Panc1 (cell line): ENCODE results near the gene SLC27A4. TPM values are rescaled to one million over a fixed set of nuclear protein-coding genes. Genes with fewer than 3 reads are reported as not detected.

ENCODE experiments used
- ATAC-seq: fragments of 200-7000 bp; cut with Tn5 transposase; 2 replicates; pipeline ENCODE4 v1.9.1; 2020; ENCODE audit warnings: mild to moderate bottlenecking, moderate library complexity
- BruUV-seq: library from RNA; stranded (reverse); fragments of 400-500 nt; replicated peaks from 2 replicates; lab custom pipeline; 2021; lab: Mats Ljungman, UMichigan
- CTCF ChIA-PET: fragments of 300-600 bp; sonication (Branson Sonifier 250); formaldehyde crosslinking; loops from one replicate; lab custom pipeline; 2022; ENCODE audit warnings: antibody characterized with exemption; lab: Charles Lee
- POLR2A ChIA-PET: fragments of 300-600 bp; sonication (Branson Sonifier 250); formaldehyde crosslinking; loops from one replicate; lab custom pipeline; 2022; ENCODE audit warnings: antibody characterized with exemption; lab: Charles Lee
- DNase-seq: peaks from one replicate; pipeline ENCODE4 v3.0.0-alpha.2; 2010; ENCODE audit warnings: low read depth, low spot score
- H3K27ac ChIP-seq: 2 replicates; pipeline ENCODE4 v1.5.1; 2011; ENCODE audit warnings: mild to moderate bottlenecking, low read length, inconsistent platforms
- H3K27me3 ChIP-seq: fragments of 200-500 bp; sonication (Bioruptor generic); 2 replicates; pipeline ENCODE4 v1.6.0; 2014; ENCODE audit warnings: low read length, inconsistent platforms; ENCODE audit not compliant: control insufficient read depth, insufficient read depth
- H3K36me3 ChIP-seq: fragments of 200-500 bp; sonication (Bioruptor generic); 2 replicates; pipeline ENCODE4 v1.5.1; 2014; ENCODE audit warnings: inconsistent platforms, mild to moderate bottlenecking, low read length, moderate library complexity; ENCODE audit not compliant: control insufficient read depth, insufficient read depth
- H3K4me1 ChIP-seq: 2 replicates; pipeline ENCODE4 v1.5.1; 2011; ENCODE audit warnings: inconsistent platforms, mild to moderate bottlenecking, low read length, moderate library complexity; ENCODE audit not compliant: control insufficient read depth, insufficient read depth
- H3K4me3 ChIP-seq, 2 experiments: 2 replicates each; pipeline ENCODE4 v1.5.1; 2011 to 2012; ENCODE audit warnings: low read depth in 2 of 2, low read length in 2 of 2, mild to moderate bottlenecking in 2 of 2, inconsistent platforms in 1 of 2, moderate library complexity in 1 of 2
- H3K9me3 ChIP-seq: fragments of 200-500 bp; sonication (Bioruptor generic); 2 replicates; pipeline ENCODE4 v1.5.1; 2014; ENCODE audit warnings: low read depth, mild to moderate bottlenecking, inconsistent platforms, low read length, moderate library complexity; ENCODE audit not compliant: control insufficient read depth, insufficient read depth
- CTCF ChIP-seq: fragments of 450-650 bp; IDR thresholded peaks from 2 replicates; pipeline ENCODE4 v1.5.1; 2017; ENCODE audit warnings: mild to moderate bottlenecking
- POLR2AphosphoS5 ChIP-seq: IDR thresholded peaks from 2 replicates; pipeline ENCODE4 v1.6.1; 2012; ENCODE audit warnings: mild to moderate bottlenecking, low read depth, low read length, moderate library complexity
- REST ChIP-seq, 2 experiments: IDR thresholded peaks; 2 replicates each; pipeline ENCODE4 v1.6.1; 2011 to 2012; ENCODE audit warnings: low read depth in 2 of 2, control low read depth in 1 of 2, low read length in 1 of 2, mild to moderate bottlenecking in 1 of 2, moderate library complexity in 1 of 2; ENCODE audit not compliant: insufficient read depth in 1 of 2
- SIN3A ChIP-seq: IDR thresholded peaks from 2 replicates; pipeline ENCODE4 v1.6.1; 2012; ENCODE audit warnings: low read depth, mild to moderate bottlenecking, low read length, moderate library complexity, borderline replicate concordance; ENCODE audit not compliant: insufficient read depth
- TCF7L2 ChIP-seq: IDR thresholded peaks from 2 replicates; pipeline ENCODE4 v1.6.1; 2011; ENCODE audit warnings: mild to moderate bottlenecking, low read depth, low read length, inconsistent platforms
- in situ Hi-C: cut with HindIII; loops from 2 replicates; pipeline ENCODE4 v1.10.0; 2016; ENCODE audit warnings: low sequenced_read_pairs, low pct_unique_long_range_greater_than_20kb
- intact Hi-C: fragments of 100-400 bp; cut with micrococcal nuclease; formaldehyde crosslinking; loops from one replicate; pipeline ENCODE4 v1.10.0; 2022; ENCODE audit not compliant: unreplicated experiment
- total RNA-seq: library from RNA; stranded (reverse); gene quantifications from one replicate; pipeline ENCODE4 v1.2.1, GENCODE V29; 2021; ENCODE audit not compliant: unreplicated experiment

SLC27A4 gene
- total RNA-seq, 1 experiment from 2014 or later: 20.3 TPM

- ATAC-seq (no peak), DNase-seq (no peak)
- no peaks in the 10 kb centered on the region for H3K36me3 ChIP-seq
- in situ Hi-C loops: no loop called here
- POLR2A ChIA-PET: no interaction called here
- H3K4me1 ChIP-seq: no peaks in the 10 kb centered on the region
- intact Hi-C loops: no loop called here
- no TSS peak for BruUV-seq
- no peaks in the 10 kb centered on the region for H3K9me3 ChIP-seq
- CTCF ChIA-PET: interaction anchor here (1.2 kb wide), 1 partner anchor 21 kb away, joined by 3 read pairs; no protein-coding TSS in a partner anchor
- TF ChIP-seq CTCF (no peak), POLR2AphosphoS5 (no peak), REST (IDR thresholded peaks at IDR 0.05; ENCODE audit: insufficient read depth in 1 of 2, low read depth in 2 of 2, low read length in 1 of 2) (no peak), SIN3A (no peak), TCF7L2 (no peak)
- no peak overlapping the region for H3K4me3 ChIP-seq
- no peaks in the 10 kb centered on the region for H3K27me3 ChIP-seq
- no peak overlapping the region for H3K27ac ChIP-seq
Observed at GRCh38 chr9:128383007-128383753, 42.9 kb downstream of the SLC27A4 start.

- CTCF ChIA-PET: no interaction called here
- Histone ChIP-seq H3K4me3 (no peak overlapping the region), H3K36me3 (no peaks in the 10 kb centered on the region), H3K27ac (no peak overlapping the region), H3K4me1 (no peaks in the 10 kb centered on the region), H3K9me3 (no peaks in the 10 kb centered on the region), H3K27me3 (no peaks in the 10 kb centered on the region)
- intact Hi-C loops (no loop called here), in situ Hi-C loops (no loop called here)
- no peak for DNase-seq
- TF ChIP-seq REST (IDR thresholded peaks at IDR 0.05; ENCODE audit: insufficient read depth in 1 of 2, low read depth in 2 of 2, low read length in 1 of 2) (no peak), POLR2AphosphoS5 (no peak), SIN3A (no peak), CTCF (no peak), TCF7L2 (no peak)
- no peak for ATAC-seq
- POLR2A ChIA-PET: no interaction called here
- BruUV-seq: no TSS peak
Observed at GRCh38 chr9:128383791-128384190, 43.5 kb downstream of the SLC27A4 start.
